ENCODE data around the gene NPFF. TPM values are rescaled to one million over a fixed set of nuclear protein-coding genes. Genes with fewer than 3 reads are reported as not detected.

Gene NPFF
- total and polyA plus RNA-seq, 2 donors (not counting 3 experiments of a cell fraction or from before 2014, with no cell fraction given), result not detected

DNA sequence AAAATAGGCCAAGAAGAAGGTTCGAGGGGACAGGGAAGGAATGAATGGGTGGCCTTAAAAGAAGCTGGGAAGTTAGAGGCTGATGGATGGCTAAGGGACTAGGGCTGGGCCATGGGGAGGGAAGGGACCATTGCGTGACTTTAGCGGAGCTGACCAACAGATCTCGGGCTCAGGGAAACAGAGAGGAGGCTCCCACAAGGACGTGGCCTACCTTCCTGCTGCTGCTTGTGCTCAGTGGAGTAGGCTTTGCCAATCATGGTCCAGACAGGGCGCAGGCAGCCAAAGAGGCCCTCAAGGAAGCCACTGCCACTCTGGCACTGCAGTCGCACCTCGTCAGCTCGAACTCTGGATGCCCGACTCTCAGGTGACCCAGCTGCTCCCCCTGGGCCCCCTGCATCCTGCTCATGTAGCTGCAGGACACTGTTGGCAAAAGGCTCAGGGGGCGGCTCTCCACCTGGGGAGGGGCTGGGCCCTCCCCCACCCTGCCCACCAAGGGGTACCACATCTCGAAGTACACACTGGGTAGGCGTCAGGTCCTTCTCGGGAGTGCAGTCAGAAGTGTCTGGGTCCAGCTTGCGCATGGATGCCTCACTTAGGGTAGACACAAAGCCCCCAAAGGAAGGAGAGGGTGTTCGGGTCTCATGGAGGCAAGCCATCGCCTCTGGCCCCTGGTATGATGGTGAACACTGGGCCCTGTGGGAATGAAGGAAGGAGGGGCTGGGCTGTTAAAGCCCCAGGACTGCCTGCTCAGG lies 20.4 kb downstream of the NPFF start:
- TF ChIP-seq POLR2AphosphoS5 (IDR thresholded peaks at IDR 0.05; ENCODE audit: insufficient read depth, low read depth, low read length) (no peak), MYC (IDR thresholded peaks at IDR 0.05; ENCODE audit: low read depth, low read length) (no peak), GATA2 (IDR thresholded peaks at IDR 0.05; ENCODE audit: insufficient read depth, insufficient read length, low read depth, low read length) (no peak), EZH2 (IDR thresholded peaks at IDR 0.05; ENCODE audit: borderline replicate concordance, low read depth, low read length, severe bottlenecking) (no peak), JUN (IDR thresholded peaks at IDR 0.05; ENCODE audit: borderline replicate concordance, insufficient read depth, insufficient read length, low read depth) (no peak), FOS (IDR thresholded peaks at IDR 0.05; ENCODE audit: borderline replicate concordance, insufficient read depth, low read length) (no peak), POLR2A (IDR thresholded peaks at IDR 0.05; ENCODE audit: low read depth, low read length) (no peak)
- TF ChIP-seq, protein P1, sequence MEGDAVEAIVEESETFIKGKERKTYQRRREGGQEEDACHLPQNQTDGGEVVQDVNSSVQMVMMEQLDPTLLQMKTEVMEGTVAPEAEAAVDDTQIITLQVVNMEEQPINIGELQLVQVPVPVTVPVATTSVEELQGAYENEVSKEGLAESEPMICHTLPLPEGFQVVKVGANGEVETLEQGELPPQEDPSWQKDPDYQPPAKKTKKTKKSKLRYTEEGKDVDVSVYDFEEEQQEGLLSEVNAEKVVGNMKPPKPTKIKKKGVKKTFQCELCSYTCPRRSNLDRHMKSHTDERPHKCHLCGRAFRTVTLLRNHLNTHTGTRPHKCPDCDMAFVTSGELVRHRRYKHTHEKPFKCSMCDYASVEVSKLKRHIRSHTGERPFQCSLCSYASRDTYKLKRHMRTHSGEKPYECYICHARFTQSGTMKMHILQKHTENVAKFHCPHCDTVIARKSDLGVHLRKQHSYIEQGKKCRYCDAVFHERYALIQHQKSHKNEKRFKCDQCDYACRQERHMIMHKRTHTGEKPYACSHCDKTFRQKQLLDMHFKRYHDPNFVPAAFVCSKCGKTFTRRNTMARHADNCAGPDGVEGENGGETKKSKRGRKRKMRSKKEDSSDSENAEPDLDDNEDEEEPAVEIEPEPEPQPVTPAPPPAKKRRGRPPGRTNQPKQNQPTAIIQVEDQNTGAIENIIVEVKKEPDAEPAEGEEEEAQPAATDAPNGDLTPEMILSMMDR (IDR thresholded peaks at IDR 0.05; ENCODE audit: extremely low read depth in 1 of 2, insufficient read depth in 1 of 2, low read depth in 1 of 2, low read length in 2 of 2), result no peak
- TF ChIP-seq, protein P2, sequence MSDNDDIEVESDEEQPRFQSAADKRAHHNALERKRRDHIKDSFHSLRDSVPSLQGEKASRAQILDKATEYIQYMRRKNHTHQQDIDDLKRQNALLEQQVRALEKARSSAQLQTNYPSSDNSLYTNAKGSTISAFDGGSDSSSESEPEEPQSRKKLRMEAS (IDR thresholded peaks at IDR 0.05; ENCODE audit: insufficient read depth, insufficient read length), result no peak
- no peaks in the 10 kb centered on the region for H3K4me1 ChIP-seq (ENCODE audit: control insufficient read depth, extremely low read depth, insufficient read depth, low read length)
- H3K9me1 ChIP-seq (replicated peaks; ENCODE audit: control insufficient read depth, extremely low read depth, insufficient read depth, low read length), result no peaks in the 10 kb centered on the region
- no peak overlapping the region for H2AFZ ChIP-seq (ENCODE audit: low read depth, low read length)
- no peaks in the 10 kb centered on the region for H3K9me3 ChIP-seq (replicated peaks; ENCODE audit: control insufficient read depth, insufficient read depth, low read length)
- intact Hi-C loops (cut with micrococcal nuclease), result no loop called here
- ChIA-PET CTCF (no interaction called here), POLR2A (interaction anchor here (0.5 kb wide), 1 partner anchor 16 kb away, joined by 4 read pairs; no protein-coding TSS in a partner anchor)
- dilution Hi-C loops (cut with MboI; ENCODE audit: extremely low pct_ligation_motif_present, low sequenced_read_pairs), result no loop called here
- DNase-seq (ENCODE audit: low read depth, low spot score) (no peak), FAIRE-seq (no peak)
- peaks cover 2 to 41% of the 10 kb centered on the region in 2 experiments for H3K36me3 ChIP-seq (ENCODE audit: control insufficient read depth in 2 of 2, extremely low read depth in 1 of 2, insufficient read depth in 2 of 2, low read length in 2 of 2)
- H3K79me2 ChIP-seq (ENCODE audit: control insufficient read depth, insufficient read depth, low read length), result no peaks in the 10 kb centered on the region
- no peaks in the 10 kb centered on the region for H4K20me1 ChIP-seq (replicated peaks; ENCODE audit: control insufficient read depth, extremely low read depth, insufficient read depth, low read length)
- no peak overlapping the region for H3K4me2 ChIP-seq (ENCODE audit: insufficient read depth, low read length)
- no peaks in the 10 kb centered on the region for H3K27me3 ChIP-seq (ENCODE audit: control insufficient read depth in 2 of 2, insufficient read depth in 2 of 2, low read length in 2 of 2)
- H3K4me3 ChIP-seq (replicated peaks in 1 of 3; ENCODE audit: insufficient read depth in 1 of 3, low read depth in 1 of 3, low read length in 3 of 3), result no peak overlapping the region
- no TSS peak for BruUV-seq (replicated peaks)
- no peak overlapping the region for H3K27ac ChIP-seq (ENCODE audit: insufficient read depth, low read depth, low read length)
- H3K9ac ChIP-seq (replicated peaks; ENCODE audit: extremely low read depth, insufficient read depth, low read length), result no peak overlapping the region

Measured in endothelial cell of umbilical vein (primary cell).